ENCODE data around the gene KRTAP5-8. TPM values are rescaled to one million over a fixed set of nuclear protein-coding genes. Genes with fewer than 3 reads are reported as not detected.

Gene KRTAP5-8
- total RNA-seq, 1 donor from 2014 or later: not detected

Other genes starting within 250 kb of the KRTAP5-8 start
- gene DHCR7, start 89.6 kb upstream of the KRTAP5-8 start, total RNA-seq (ENCODE audit: unreplicated experiment): 145 TPM
- gene NADSYN1, start 84.8 kb upstream of the KRTAP5-8 start, total RNA-seq (ENCODE audit: unreplicated experiment): 78.2 TPM
- gene KRTAP5-7, start 10.8 kb upstream of the KRTAP5-8 start, total RNA-seq (ENCODE audit: unreplicated experiment): not detected
- gene KRTAP5-9, start 10.4 kb downstream of the KRTAP5-8 start, total RNA-seq (ENCODE audit: unreplicated experiment): 0.76 TPM
- gene KRTAP5-10, start 27.5 kb downstream of the KRTAP5-8 start, total RNA-seq (ENCODE audit: unreplicated experiment): not detected
- not detected for gene KRTAP5-11, start 44.9 kb downstream of the KRTAP5-8 start, total RNA-seq (ENCODE audit: unreplicated experiment)

All from glutamatergic neuron (in vitro differentiated cells).